Measurements from ENCODE around the gene CDC25B.

CDC25B gene

DNA sequence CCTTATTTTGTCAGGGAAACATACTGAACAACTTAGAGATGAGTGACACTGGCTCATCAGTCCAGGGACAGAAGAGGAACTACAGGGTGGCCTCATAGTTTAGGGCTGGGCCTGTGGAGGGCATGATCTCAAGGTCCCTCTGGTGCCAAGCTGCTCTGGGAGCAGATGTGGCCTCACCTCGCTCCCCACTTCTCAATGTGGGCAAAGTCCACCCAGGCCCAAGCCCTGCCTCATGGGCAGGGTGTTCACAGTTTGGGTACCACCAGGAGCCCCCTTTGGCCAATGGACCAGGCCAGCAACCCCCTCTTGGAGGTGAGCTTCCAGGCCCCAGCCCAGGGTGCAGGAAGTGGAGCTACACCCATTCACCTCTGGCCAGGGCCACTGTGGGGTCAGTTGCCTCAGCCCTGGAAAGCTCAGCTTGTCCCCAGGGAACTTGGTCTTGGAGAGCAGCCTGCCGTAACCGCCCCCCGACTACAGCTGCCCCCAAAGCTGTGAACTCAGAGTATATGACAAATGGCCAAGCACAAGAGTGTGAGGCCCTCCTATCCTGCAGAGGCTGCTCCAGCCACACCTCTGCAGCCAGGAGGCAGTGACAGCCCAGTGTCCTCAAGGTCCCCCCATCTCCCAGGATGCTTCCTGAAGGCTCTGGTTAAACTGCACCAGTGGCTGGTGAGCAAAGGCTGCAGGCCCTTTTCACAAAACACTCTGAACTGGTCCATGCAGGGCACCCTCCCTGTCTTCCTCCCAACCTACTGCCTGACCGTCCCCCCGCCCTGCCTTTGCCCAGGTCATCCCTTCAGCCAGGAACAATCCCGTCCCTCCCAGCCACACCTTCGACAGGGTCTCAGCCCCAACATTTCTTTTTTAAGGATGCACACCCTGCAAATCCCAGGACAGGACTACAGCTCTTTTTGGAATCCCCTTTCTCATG, 32.2 kb upstream of the CDC25B start:
- intact Hi-C loops (cut with DNase I), result no loop called here

DNA sequence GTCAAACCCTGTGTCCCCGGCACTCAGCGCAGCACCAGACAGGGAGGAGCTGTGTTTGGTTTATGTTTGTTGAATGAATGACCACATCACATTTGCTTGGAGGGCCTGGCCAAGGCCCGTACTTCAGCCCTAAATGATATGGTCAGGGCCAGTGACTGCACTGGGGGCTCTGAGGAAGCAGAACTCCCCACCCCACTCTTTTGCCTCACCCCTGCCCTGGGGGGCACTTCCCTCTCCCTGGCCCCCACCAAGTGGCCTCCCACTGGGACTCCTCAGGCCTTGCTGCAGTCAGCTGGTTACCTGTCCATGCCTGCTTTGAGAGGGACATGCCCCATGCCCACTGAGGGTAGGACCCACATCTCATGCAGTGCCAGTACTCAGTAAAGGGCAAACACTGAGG, 31.5 kb upstream of the CDC25B start:
- intact Hi-C loops (cut with DNase I), result loop anchor here (5.0 kb wide), 1 partner anchor 87 kb away; no protein-coding TSS in a partner anchor
- peak in 1 of 10 donors; percentile 25 for DNase-seq

More for the DNA sequence above, 32.2 kb upstream of the CDC25B start:
- peak in 2 of 10 donors; percentile 75 to 79 for DNase-seq

DNA sequence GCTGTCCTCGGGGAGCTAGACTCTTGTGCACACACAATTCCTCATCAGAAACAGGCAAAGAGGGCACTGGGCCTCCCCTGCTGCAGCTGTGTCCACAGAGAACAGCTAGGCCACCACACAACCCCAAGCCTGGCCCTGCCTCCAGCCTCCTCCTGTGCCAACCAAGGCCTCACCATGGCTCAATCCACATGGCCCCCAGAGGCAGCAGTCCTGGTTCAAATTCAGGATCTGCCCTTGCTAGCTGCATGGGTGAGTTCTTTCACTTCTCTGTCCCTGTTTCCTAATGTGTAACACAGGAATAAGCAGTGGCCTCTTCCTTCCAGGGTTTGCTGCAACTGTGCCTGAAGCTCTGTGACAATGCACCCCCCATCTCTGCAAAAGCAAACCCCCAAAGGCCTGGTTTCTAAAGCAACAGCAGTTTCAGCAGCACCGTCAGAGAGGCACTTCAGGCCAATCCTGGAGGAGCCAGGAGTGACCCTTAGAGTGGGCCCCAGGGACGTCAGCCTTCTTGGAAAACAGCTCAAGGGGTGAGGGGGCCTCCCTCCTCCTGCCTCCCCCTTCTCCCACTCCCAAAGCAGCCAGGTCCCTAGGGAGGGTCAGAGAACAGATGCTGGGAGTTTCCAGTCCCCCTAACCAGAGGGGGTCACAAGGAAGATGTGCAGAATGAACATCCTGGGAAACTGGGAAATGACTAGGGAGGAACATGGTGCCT, 30.8 kb upstream of the CDC25B start:
- peak in 1 of 10 donors; percentile 25 for DNase-seq

DNA sequence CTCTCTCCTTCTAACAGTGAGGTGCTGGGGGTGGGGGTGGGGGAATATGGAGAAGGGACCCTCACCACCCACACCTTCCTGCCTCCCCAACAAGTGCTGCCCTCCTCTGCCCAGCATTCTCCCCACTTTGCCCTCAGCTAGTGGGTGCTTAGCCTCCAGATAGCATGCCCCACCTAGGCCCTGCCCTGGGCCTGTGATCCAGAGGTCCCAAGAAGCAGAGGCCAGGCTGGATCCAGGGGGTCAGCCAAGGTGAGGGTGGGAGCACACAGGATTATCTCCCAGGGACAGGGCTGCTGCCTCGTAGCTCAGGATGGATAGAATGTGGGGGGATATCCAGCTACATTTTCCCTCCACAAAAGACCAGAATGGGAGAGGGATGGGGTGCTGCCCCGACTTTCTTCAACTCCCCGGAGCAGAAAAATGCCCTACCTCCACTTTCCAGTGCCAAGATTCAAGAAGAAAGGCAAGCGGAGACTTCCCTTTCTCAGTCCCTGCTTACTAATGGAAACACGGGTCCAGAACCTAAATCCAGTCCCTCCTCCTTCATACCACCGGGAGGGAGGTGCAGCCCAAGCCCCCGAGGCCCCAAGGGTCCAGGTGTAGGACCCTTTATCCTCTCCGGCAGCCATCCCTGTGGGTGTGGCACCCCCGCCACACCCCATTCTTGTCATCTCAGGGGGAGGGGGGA, 29.5 kb upstream of the CDC25B start:
- intact Hi-C loops (cut with DNase I), result loop anchor here (1.0 to 5.0 kb wide), 2 partner anchors 15 to 89 kb away; partner anchors contain the start of gene SPEF1
- DNase-seq, result peak in 2 of 10 donors; percentile 23 to 69

More for the DNA sequence above, 30.8 kb upstream of the CDC25B start:
- intact Hi-C loops (cut with DNase I), result loop anchor here (5.0 kb wide), 1 partner anchor 88 kb away; no protein-coding TSS in a partner anchor

DNA sequence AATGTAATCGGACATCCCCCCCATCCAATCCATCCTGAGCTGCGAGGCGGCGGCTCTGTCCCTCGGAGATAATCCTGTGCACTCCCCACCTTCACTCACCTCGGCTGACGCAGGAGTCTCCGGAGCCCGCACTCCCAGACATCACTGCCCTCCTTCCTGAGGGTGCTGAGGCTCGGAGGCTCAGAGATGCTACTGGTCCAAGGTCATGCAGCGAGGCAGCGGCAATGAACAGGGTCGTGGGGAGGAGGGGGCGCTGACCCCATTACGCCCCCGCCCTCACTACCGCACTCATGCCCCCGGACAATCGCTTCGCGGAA, 29.0 kb upstream of the CDC25B start:
- DNase-seq, result peak in 2 of 10 donors; percentile 85
- intact Hi-C loops (cut with DNase I), result loop anchor here (1.0 to 5.0 kb wide), 2 partner anchors 14 to 90 kb away; partner anchors contain the start of gene SPEF1

DNA sequence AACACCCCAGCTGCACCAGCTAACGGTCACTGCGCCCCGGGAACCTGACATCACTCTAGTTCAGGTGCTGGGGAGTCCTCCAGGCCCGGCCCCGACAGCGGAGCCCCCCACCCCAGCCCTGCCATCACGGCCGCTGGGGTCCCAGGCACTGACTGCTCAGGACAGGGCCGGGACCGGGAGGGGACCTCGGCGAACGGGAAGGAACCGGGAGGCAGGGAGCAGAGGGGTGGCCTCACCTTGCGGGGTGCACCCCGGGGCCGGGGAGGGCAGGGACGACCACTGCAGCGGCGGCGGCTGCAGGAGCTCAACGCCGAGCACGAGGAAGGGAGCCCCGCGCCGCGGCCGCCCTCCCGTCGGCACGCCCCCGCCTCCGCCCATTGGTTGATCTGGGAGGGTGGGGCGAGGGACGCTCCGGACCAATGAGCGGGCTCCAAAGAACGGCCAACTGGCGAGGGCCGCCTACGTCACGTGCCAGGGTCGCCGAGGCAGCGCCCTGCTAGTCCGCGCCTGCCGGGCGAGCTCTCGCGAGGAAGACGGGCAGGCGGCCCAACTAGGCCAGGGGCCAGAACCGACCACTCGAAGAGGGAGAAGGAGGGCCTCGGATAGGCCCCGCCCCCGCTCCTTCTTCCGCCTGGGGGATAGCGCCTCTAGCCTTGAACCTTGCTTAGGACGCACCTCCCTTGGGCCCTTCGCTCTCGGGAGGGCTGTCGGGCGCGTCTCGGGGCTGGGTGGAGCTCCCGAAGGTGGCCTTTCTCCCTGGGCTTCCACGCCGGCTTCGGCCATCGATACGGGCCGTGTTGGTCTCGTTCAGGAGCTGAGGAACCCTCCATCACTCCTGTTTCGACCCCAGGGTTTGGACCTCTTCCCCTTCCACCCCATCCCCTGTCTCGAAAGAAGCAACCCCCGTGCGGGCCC, 28.4 kb upstream of the CDC25B start, which contains the start of gene ADISSP:
Gene ADISSP, minus strand, starts transcription at position 327 of the 915 bp plus-strand sequence. CDS start 7,653 bp downstream, outside the sequence.
- DNase-seq, result peak; percentile 99 to 100 (median 99)
- intact Hi-C loops (cut with DNase I), result loop anchor here (1.0 to 5.0 kb wide), 2 partner anchors 14 to 90 kb away; partner anchors contain the start of gene SPEF1

DNA sequence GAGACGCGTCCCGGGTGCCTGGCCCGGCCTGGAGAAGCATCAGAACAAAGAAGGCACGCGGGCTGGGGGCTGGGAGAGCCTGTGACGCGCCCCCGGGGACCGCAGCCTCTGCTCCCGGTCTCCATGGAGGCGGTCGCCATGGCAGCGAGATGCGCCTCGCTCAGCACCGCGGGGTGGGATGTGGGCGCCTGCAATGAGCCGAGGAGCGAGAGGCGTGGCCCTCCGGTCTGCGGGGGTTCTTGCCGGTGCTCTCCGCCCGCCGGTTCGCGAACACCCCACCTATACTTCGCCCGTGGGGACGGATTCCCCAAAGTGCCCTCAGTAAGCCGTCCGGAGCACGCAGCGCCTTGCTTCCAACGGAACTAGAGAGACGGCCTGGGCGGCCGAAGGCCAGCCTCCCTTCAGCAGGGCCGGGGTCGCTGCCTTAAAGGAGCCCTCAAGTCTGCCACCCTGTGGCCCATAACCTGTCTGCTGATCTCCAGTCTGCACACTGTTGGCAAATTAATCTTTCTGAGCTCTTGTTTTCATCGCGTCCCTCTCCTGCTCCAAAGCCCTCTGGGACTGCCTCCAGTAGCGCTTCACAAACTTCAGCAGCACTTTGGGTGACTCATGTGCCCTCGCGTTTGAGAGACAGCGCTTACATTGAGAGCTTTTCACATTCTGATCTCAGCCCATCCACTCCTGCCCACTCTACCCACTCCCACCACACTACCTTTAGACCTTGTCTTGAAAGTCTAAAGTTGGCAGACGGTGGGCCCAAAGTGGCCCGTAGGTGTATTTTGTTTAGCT, 27.6 kb upstream of the CDC25B start:
- intact Hi-C loops (cut with DNase I), result loop anchor here (5.0 kb wide), 1 partner anchor 91 kb away; no protein-coding TSS in a partner anchor
- peak; percentile 58 to 96 (median 73) for DNase-seq

DNA sequence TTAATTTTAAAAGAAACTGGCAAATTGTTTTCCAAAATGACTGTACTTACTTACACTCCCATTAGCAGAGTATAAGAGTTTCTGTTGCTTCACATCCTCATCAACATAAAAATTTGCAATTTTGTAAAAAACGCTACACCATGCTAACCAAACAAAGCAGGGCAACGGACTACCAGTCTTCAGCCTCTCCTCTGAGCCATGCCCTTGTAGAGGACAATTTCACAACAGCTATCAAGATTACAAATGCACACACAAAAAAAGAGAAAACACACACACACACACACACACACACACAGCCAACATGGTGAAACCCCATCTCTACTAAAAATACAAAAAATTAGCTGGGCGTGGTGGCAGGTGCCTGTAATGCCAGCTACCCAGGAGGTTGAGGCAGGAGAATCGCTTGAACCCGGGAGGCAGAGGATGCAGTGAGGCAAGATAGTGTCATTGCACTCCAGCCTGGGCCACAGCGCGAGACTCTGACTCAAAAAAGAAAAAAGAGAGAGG, 24.5 kb upstream of the CDC25B start:
- DNase-seq, result peak in 1 of 10 donors; percentile 22
- intact Hi-C loops (cut with DNase I), result no loop called here

DNA sequence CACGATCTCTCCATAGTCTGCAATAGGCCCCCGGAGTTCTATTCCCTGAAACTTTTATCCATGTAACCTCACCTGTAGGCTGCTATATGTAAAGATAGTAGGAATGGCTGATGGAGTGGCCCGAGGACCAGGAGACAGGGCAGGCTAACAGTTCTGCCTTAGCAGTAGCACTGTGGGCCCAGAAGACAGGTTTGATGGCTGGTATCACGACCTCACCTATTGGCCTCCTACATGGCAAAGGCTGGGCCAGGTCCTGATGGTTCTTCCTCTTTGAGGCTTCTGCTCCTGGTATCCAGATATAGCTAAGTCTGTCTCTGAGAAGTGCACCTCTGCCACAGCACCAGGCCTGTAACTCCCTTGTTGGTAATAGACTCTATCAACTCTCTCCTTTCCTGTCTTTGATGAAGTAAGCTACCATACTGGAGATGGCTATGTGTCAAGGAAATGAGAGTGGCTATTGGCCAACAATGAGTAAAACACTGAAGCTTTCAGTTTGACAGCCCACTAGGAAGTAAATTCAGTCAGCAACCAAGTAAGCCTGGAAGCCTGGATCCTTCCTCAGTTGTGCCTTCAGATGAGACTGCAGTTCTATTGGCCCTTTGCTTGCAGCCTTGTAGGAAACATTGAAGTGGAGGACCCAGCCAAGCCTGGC, 20.5 kb upstream of the CDC25B start:
- intact Hi-C loops (cut with DNase I), result no loop called here
- DNase-seq, result peak in 2 of 10 donors; percentile 39 to 54

DNA sequence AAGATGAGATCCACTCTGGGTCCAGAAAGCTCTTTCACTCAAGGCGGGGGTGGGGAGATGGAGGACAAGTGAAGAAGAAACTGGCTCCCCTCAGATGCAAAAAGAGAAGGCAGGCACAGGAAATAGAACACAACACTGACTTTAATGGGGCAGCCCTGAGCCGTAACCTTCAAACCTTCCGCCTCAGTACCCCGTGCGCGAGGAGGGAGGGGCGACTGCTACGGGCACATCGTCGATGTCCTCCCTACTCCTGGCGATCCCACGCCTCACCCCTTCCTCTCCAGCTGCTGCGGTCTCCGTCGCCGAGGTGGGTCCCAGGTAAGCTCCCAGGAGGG, 18.8 kb upstream of the CDC25B start:
- DNase-seq, result no peak
- intact Hi-C loops (cut with DNase I), result no loop called here

DNA sequence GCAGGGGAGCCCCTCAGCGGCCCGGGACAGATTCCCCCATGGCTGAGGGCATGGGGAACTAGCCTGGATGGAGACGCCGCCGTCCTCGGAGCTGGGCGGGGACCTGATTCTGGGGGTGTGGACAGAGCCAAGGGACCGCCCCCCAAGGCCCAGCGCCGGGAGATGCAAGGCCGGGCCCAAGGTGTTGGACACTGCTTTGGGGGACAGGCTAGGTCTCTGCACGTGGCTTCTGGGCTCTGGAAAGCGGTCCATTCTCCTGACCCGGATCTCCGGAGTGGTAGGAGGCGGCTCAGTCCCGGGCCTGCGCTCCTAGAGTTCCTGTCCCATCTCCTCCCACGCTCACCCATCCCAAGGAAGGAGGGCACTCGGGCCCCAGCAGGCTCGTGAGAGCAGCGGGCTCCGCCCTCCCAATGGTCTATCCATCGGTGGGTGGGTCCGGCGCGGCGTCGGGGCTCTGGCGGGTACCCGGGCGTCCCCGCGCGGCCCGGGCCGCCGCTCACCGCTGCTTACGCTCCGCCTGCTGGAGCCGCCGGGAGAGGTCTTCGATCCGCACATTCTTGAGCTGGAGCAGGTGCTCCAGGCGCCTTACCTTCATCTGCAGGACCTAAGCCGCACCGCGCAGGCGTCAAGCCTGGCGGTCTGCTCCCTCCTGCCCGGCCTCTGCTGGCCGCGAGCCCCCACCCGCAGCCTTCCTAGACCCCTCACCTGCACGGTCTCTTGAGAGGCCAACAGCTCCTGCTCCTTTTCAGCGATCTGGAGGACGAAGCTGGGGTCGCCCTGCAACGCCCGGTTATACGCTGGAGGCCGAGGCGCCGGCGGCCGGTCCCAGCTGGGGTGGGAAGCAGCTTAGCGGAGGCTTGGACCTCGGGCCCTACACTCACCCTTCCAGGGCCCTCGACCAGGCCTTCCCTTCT, 18.1 kb upstream of the CDC25B start:
- intact Hi-C loops (cut with DNase I), result no loop called here
- peak in 5 of 10 donors; percentile 39 to 91 (median 81) for DNase-seq

DNA sequence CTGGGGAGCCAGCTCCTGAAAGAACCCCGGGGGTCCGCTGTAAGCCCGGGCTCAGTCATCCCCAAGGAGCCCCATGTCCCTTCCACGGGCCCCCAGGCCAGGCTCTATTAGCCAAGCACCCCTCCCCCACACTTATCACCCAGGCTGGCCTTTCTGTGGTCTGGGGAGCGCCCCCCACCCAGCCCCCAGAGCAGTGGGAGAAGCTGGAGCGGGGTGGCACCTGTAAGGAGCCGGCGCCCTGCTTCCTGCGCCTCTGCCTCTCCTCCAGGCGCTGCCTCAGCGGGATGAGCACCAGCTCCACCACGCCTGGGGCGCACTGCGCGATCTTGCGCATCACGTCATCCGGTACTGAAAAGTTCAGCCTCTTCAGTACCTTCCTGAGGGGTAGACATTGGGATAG, 17.1 kb upstream of the CDC25B start:
- intact Hi-C loops (cut with DNase I), result no loop called here
- peak in 4 of 10 donors; percentile 58 to 94 (median 89) for DNase-seq

DNA sequence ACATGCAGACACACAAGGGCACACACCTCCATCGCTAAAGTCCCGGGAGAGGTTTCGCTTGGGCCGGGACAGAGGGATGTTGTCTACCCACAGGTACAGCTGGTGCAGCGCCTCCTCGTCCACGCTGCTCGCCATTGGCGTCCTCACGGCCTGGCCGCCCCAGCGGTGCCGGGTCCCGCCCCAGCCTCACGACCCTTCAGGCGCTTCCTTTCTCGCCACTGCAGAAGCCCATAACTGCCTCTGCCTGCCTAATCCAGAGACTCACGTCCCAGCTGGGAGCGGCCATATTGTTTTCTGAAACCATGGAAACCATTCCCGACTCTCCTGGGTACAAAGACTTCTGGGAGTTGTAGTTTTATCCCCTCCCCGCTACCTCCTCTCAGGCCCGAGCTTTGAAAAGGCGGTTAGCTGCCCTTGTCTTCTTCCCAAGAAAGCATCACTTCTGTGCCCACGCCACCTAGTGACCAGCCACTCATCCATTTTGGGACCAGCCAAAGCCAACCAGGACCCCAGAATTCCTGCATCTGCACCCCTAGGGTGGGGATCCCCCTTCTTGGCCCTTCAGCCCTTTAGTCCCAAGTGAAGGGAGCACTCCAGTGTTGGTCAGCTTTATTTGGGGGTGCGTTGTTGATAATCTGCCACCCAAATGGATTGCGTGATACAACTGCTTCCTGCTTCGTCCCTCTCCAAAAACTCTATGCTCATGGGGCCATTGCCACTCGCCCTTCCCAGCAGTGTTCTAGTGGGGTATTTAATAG, 14.8 kb upstream of the CDC25B start, which contains the start of gene SPEF1:
Gene SPEF1, minus strand, starts transcription at position 296 of the 758 bp plus-strand sequence. Its CDS starts 161 bp downstream, at position 135.
- intact Hi-C loops (cut with DNase I), result loop anchor here (1.0 to 10.0 kb wide), 2 partner anchors 14 to 303 kb away; partner anchors contain the start of gene ADISSP

DNA sequence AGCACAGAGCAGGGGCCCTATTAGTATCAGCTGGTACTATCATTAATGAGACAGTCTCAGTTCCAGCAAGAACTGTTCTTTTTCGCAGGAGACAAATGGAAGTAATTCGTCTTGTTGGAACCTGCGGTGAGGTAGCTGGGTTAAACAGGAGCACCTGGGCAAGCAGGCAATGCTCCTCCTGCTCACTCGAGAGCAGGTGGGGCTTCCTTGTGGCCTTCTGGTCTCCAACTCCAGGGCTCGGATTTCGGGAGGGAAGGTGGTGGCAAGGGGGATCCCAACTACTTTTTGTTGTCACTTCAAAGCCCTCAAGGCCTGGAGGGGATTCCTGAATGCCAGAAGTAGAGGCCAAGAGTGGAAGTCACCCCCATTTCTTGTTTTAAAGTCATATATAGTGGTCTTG, 13.5 kb upstream of the CDC25B start:
- peak in 2 of 10 donors; percentile 40 to 66 for DNase-seq
- intact Hi-C loops (cut with DNase I), result loop anchor here (10.0 kb wide), 1 partner anchor 302 kb away; no protein-coding TSS in a partner anchor

More for the DNA sequence above, 14.8 kb upstream of the CDC25B start, which contains the start of gene SPEF1:
- DNase-seq, result peak; percentile 62 to 95 (median 78)

DNA sequence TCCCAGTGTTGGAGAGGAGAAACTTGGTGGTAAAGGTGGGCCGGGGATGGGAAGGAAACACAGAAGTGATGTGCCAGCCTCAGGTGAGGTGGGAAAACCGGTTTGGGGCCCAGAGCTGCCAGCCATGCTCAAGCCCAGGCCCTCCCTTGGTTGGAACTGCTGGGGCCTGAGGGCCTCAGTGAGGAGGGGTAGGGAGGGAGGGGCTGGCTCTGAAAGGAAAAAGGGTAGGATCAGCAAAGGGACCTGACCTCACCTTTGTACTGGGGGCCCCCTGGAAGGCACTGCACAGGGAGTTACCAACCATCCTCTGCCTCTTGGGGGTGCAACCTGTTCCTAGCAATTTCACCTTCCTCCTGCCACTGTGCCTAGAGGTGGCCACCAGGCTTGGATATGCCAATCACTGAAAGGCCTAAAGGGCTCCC, 13.0 kb upstream of the CDC25B start:
- peak in 2 of 10 donors; percentile 35 to 49 for DNase-seq
- intact Hi-C loops (cut with DNase I), result loop anchor here (10.0 kb wide), 1 partner anchor 302 kb away; no protein-coding TSS in a partner anchor
